ENCODE results near the gene TRAPPC10.

GRCh38 chr21:44058981-44059380 lies 46.9 kb downstream of the TRAPPC10 start:
- TF ChIP-seq, protein P1, sequence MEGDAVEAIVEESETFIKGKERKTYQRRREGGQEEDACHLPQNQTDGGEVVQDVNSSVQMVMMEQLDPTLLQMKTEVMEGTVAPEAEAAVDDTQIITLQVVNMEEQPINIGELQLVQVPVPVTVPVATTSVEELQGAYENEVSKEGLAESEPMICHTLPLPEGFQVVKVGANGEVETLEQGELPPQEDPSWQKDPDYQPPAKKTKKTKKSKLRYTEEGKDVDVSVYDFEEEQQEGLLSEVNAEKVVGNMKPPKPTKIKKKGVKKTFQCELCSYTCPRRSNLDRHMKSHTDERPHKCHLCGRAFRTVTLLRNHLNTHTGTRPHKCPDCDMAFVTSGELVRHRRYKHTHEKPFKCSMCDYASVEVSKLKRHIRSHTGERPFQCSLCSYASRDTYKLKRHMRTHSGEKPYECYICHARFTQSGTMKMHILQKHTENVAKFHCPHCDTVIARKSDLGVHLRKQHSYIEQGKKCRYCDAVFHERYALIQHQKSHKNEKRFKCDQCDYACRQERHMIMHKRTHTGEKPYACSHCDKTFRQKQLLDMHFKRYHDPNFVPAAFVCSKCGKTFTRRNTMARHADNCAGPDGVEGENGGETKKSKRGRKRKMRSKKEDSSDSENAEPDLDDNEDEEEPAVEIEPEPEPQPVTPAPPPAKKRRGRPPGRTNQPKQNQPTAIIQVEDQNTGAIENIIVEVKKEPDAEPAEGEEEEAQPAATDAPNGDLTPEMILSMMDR (IDR thresholded peaks at IDR 0.05), result no peak
- TF ChIP-seq POLR2A (IDR thresholded peaks at IDR 0.05), result no peak

Measured in lower leg skin (tissue), 3 donors.